Measurements from ENCODE around the gene HUS1. TPM values are rescaled to one million over a fixed set of nuclear protein-coding genes. Genes with fewer than 3 reads are reported as not detected.

HUS1 gene
- total and polyA plus RNA-seq, 2 of the 13 experiments (the other 11 are each of a cell fraction or from before 2014, with no cell fraction given) = 14.8 to 16.9 TPM

DNA sequence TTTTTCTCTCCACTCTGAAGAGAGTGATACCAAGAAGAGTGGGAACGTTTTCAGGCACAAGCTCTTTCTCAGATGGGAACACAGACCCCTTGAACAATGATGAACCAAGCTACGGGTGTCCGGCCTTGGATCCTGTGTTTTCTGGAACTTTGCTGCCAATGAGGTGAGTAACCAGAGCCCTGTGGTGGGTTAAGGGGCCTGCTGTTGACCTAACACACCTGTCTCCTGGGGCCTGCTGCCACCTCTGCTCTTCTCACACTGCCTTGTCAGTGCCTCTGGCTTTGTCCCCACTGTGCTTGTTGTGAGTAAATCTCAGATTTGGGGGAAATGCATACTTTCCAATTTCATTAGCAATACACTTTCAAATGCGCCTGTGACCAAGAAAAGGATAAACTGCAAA, 29.7 kb downstream of the HUS1 start (continued):
- no peak for TF ChIP-seq ISX (CRISPR knock-in tag; conservative IDR thresholded peaks at IDR 0.05)
- no peak for TF ChIP-seq HNF4A (CRISPR knock-in tag; IDR thresholded peaks at IDR 0.05)
- no peak for TF ChIP-seq PAWR (CRISPR knock-in tag; IDR thresholded peaks at IDR 0.05; ENCODE audit: borderline replicate concordance)
- TF ChIP-seq ZNF567 (CRISPR knock-in tag; IDR thresholded peaks at IDR 0.05; ENCODE audit: borderline replicate concordance) = no peak

DNA sequence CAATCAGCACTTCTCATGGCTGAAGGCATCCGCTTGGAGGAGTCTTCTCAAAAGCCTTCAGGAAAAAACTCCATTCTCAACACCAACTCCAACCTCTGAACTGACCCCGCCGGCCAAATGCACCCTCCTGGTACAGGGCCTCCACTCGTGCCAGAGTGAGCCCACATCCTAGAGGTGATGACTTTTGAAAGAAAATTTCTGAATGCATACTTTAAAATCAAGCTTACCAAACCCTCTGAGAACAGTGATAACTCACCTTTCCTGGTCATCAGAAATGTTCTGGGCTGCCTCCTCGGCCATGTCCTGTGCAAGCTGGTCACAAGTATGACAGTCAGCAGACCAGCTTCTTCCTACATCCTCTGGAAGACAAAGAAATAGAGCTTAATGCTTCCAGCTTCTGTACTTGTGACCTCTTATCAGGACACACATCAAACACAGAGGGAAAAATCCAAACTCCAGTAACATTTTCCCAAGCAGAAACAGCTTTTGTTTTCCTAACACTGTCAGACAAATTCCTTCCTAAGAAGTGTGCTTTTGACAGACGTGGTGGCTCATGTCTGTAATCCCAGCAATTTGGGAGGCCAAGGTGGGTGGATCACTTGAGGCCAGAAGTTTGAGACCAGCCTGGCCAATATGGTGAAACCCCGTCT, 31.1 kb downstream of the HUS1 start, which contains the start of gene PKD1L1:
Gene PKD1L1, minus strand, starts transcription at position 326 of the 650 bp plus-strand sequence. Its CDS starts 26 bp downstream, at position 300.
- ChIA-PET CTCF (ENCODE audit: low intra/inter-chr PET ratio, low total read pairs) (no interaction called here), POLR2A (no interaction called here)
- Histone ChIP-seq H3K9ac (ENCODE audit: insufficient read depth, low read depth, low read length) (no peak within 1 kb of the TSS), H3K9me3 (ENCODE audit: low read length) (no peaks in the 10 kb centered on the region), H2AFZ (ENCODE audit: low read length) (no peak within 1 kb of the TSS), H3K4me2 (ENCODE audit: low read depth, low read length) (no peak within 1 kb of the TSS), H3K36me3 (replicated peaks in 1 of 2; ENCODE audit: control insufficient read depth in 1 of 2, insufficient read depth in 2 of 2, low read length in 2 of 2) (no peaks in the 10 kb centered on the region), H4K20me1 (ENCODE audit: insufficient read depth, low read length) (no peaks in the 10 kb centered on the region), H3K4me3 (replicated peaks in 1 of 3; ENCODE audit: insufficient read depth in 1 of 3, low read depth in 2 of 3, low read length in 3 of 3) (no peak within 1 kb of the TSS), H3K27ac (ENCODE audit: extremely low read length, insufficient read depth, low read length) (no peak within 1 kb of the TSS), H3K27me3 (ENCODE audit: control insufficient read depth in 1 of 2, insufficient read depth in 2 of 2, low read length in 2 of 2) (peaks cover 0 to 7% of the 10 kb centered on the region in 2 experiments; a peak in 2 of 5 replicates), H3K4me1 (ENCODE audit: insufficient read depth, low read length) (peaks cover 42% of the 10 kb centered on the region), H3K79me2 (ENCODE audit: insufficient read depth, low read length) (no peaks in the 10 kb centered on the region)
- ATAC-seq (peak; percentile 8; the same call in 2 of the 3 replicates), FAIRE-seq (no peak), DNase-seq (ENCODE audit: low spot score) (no peak)
- in situ Hi-C loops (cut with HindIII; ENCODE audit: extremely low pct_ligation_motif_present, low pct_unique_long_range_greater_than_20kb) = no loop called here
- WGBS (ENCODE audit: low lambda C conversion rate) = 29% methylated on average over 7 of the region's 7 CpGs
- intact Hi-C loops (cut with micrococcal nuclease; ENCODE audit: unreplicated experiment) = loop anchor here (10.0 kb wide), 1 partner anchor 683 kb away; no protein-coding TSS in a partner anchor
- BruUV-seq (replicated peaks) = no TSS peak
- TF ChIP-seq TEAD3 (CRISPR knock-in tag; optimal IDR thresholded peaks at IDR 0.05; ENCODE audit: borderline replicate concordance) = no peak
- TF ChIP-seq ZNF749 (CRISPR knock-in tag; IDR thresholded peaks at IDR 0.05; ENCODE audit: borderline replicate concordance) = no peak
- TF ChIP-seq, protein P1, sequence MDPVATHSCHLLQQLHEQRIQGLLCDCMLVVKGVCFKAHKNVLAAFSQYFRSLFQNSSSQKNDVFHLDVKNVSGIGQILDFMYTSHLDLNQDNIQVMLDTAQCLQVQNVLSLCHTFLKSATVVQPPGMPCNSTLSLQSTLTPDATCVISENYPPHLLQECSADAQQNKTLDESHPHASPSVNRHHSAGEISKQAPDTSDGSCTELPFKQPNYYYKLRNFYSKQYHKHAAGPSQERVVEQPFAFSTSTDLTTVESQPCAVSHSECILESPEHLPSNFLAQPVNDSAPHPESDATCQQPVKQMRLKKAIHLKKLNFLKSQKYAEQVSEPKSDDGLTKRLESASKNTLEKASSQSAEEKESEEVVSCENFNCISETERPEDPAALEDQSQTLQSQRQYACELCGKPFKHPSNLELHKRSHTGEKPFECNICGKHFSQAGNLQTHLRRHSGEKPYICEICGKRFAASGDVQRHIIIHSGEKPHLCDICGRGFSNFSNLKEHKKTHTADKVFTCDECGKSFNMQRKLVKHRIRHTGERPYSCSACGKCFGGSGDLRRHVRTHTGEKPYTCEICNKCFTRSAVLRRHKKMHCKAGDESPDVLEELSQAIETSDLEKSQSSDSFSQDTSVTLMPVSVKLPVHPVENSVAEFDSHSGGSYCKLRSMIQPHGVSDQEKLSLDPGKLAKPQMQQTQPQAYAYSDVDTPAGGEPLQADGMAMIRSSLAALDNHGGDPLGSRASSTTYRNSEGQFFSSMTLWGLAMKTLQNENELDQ (CRISPR knock-in tag; IDR thresholded peaks at IDR 0.05; ENCODE audit: borderline replicate concordance) = no peak
- TF ChIP-seq, protein P2, sequence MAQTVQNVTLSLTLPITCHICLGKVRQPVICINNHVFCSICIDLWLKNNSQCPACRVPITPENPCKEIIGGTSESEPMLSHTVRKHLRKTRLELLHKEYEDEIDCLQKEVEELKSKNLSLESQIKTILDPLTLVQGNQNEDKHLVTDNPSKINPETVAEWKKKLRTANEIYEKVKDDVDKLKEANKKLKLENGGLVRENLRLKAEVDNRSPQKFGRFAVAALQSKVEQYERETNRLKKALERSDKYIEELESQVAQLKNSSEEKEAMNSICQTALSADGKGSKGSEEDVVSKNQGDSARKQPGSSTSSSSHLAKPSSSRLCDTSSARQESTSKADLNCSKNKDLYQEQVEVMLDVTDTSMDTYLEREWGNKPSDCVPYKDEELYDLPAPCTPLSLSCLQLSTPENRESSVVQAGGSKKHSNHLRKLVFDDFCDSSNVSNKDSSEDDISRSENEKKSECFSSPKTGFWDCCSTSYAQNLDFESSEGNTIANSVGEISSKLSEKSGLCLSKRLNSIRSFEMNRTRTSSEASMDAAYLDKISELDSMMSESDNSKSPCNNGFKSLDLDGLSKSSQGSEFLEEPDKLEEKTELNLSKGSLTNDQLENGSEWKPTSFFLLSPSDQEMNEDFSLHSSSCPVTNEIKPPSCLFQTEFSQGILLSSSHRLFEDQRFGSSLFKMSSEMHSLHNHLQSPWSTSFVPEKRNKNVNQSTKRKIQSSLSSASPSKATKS (CRISPR knock-in tag; IDR thresholded peaks at IDR 0.05) = no peak
